ENCODE measurements around the gene CCL27. TPM values are rescaled to one million over a fixed set of nuclear protein-coding genes. Genes with fewer than 3 reads are reported as not detected.
A peak's percentile ranks its signal among the peaks of the same experiment; 100 is the strongest.

CCL27 gene
- total and polyA plus RNA-seq, 2 of the 8 experiments (the other 6 are each of a cell fraction or from before 2014, with no cell fraction given) = 0.42 TPM; not detected in 1

DNA sequence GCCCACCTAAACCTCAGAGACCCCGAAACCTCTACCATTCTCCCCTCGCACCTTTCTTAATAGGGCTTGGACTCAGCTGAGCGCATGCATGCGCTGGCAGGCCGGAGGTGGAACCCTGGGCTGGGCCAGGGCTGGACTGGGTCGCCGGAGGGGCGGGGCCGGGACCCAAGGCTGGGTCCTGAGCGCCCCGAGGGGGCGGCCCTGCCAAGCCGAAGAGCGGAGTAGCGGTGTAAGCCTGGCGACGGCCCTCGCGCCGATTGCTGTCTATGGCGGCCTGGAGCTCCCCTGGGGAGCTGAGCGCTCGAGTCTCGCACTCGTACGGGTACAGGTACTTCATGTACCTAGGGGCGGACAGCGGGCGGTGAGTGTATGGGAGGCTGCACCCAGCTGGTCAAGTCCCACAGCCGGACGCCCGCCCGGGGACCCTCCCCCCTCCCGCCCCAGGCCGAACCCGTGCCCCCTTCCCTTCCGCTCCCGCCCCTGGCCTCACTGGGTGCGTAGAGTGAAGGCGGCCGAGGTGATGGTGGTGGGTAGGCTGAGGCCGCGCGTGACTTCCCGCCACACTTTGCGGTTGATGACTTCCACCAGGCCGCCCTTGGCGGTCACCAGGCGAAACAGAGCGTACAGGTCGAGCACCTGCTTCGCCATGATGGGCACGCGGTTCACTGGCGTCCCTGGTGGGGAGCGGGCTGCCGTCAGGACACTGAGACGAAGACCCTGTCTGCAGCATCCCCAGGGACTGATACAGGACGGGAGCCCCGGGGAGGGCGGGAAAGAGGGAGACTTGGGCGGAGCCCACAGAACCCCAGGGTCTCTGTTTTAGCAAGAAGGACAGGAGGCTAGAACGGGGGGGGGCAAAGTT lies 38.9 kb downstream of the CCL27 start:
- no peak overlapping the region for H3K4ac ChIP-seq (replicated peaks; ENCODE audit: insufficient read length, low read depth, low read length)
- no peak overlapping the region for H3K56ac ChIP-seq (replicated peaks; ENCODE audit: insufficient read length, low read depth, low read length)
- no peak overlapping the region for H2BK5ac ChIP-seq (ENCODE audit: low read depth, low read length)
- no peak overlapping the region for H2BK12ac ChIP-seq (ENCODE audit: low read depth, low read length)
- no peak overlapping the region for H2AFZ ChIP-seq (ENCODE audit: low read length)
- no peak overlapping the region for H2AK5ac ChIP-seq (ENCODE audit: low read depth, low read length)
- H3K23me2 ChIP-seq (ENCODE audit: low read depth, low read length) = peaks cover 11% of the 10 kb centered on the region
- no peak for DNase-seq (ENCODE audit: low read depth in 1 of 2, low spot score in 2 of 2)
- H4K91ac ChIP-seq (replicated peaks; ENCODE audit: insufficient read length, low read length) = no peak overlapping the region
- no peaks in the 10 kb centered on the region; the same call in 1 of the 2 replicates for H3K79me1 ChIP-seq (ENCODE audit: low read depth, low read length)
- no peak overlapping the region for H3K23ac ChIP-seq (ENCODE audit: insufficient read length)
- 75% methylated on average over 50 of the region's 63 CpGs; no CpG with 5 or more reads in 1 of the 2 experiments for WGBS, 2 experiments (ENCODE audit: extremely low coverage in 1 of 2, insufficient coverage in 1 of 2, insufficient read length in 1 of 2, insufficient replicate concordance in 2 of 2, low coverage in 1 of 2, low lambda C conversion rate in 2 of 2, missing lambda C conversion rate in 1 of 2)
- H3K9me3 ChIP-seq (ENCODE audit: insufficient read depth in 2 of 2, low read depth in 1 of 2, low read length in 1 of 2) = no peaks in the 10 kb centered on the region
- FAIRE-seq = no peak
- H3K9ac ChIP-seq (replicated peaks in 1 of 4; ENCODE audit: extremely low read depth in 1 of 4, low read depth in 3 of 4, low read length in 3 of 4) = no peak overlapping the region
- H4K5ac ChIP-seq (ENCODE audit: insufficient read length, low read depth, low read length) = no peak overlapping the region
- peaks cover 45 to 70% (median 67%) of the 10 kb centered on the region in 4 experiments for H3K27me3 ChIP-seq (replicated peaks in 1 of 4; ENCODE audit: control insufficient read depth in 3 of 4, extremely low read depth in 1 of 4, insufficient read depth in 3 of 4, low read length in 3 of 4)
- H2BK15ac ChIP-seq (ENCODE audit: low read length) = 0 out of 2 replicates have a peak overlapping the region, but pooled peaks have one; percentile 31
- no peak overlapping the region for H3K4me3 ChIP-seq (ENCODE audit: extremely low read depth in 1 of 4, insufficient read depth in 2 of 4, low read depth in 3 of 4, low read length in 4 of 4)
- H4K8ac ChIP-seq (ENCODE audit: extremely low read depth, insufficient read depth, low read length) = peak overlapping the region; percentile 40; the same call in 1 of the 2 replicates
- H2BK20ac ChIP-seq (ENCODE audit: low read length) = no peak overlapping the region
- H3K27ac ChIP-seq (ENCODE audit: low read depth, low read length) = no peak overlapping the region
- no peak overlapping the region for H2BK120ac ChIP-seq (replicated peaks; ENCODE audit: low read depth, low read length)
- peak overlapping the region; percentile 46 to 68; a peak in 1 of 4 replicates for H3K4me2 ChIP-seq (ENCODE audit: insufficient read depth in 1 of 2, low read depth in 2 of 2, low read length in 2 of 2)
- POLR2A ChIA-PET (ENCODE audit: partially characterized antibody) = interaction anchor here (0.9 kb wide), 1 partner anchor 10 kb away, joined by 3 read pairs; no protein-coding TSS in a partner anchor
- no peak overlapping the region for H3K14ac ChIP-seq (ENCODE audit: insufficient read length)
- CTCF ChIA-PET (ENCODE audit: partially characterized antibody) = interaction anchor here (0.6 to 4.7 kb wide), 7 partner anchors 11 to 453 kb away, joined by 4 to 65 read pairs (median 6); partner anchors contain the start of genes RPP25L and SIGMAR1
- no peaks in the 10 kb centered on the region for H3K79me2 ChIP-seq (ENCODE audit: control insufficient read depth in 1 of 2, insufficient read depth in 2 of 2, low read length in 2 of 2)
- peaks cover 0 to 2% of the 10 kb centered on the region in 2 experiments for H4K20me1 ChIP-seq (replicated peaks in 1 of 2; ENCODE audit: control insufficient read depth in 1 of 2, insufficient read depth in 2 of 2, low read length in 2 of 2)
- H3K18ac ChIP-seq (ENCODE audit: extremely low read depth, low read length) = no peak overlapping the region
- H3K4me1 ChIP-seq (replicated peaks in 1 of 4; ENCODE audit: control insufficient read depth in 3 of 4, insufficient read depth in 4 of 4, low read length in 3 of 4) = peaks cover 0 to 9% (median 4%) of the 10 kb centered on the region in 4 experiments; a peak in 5 of 7 replicates
- no peaks in the 10 kb centered on the region; a peak in 1 of 8 replicates for H3K36me3 ChIP-seq (ENCODE audit: control insufficient read depth in 2 of 4, insufficient read depth in 4 of 4, low read length in 3 of 4)
- TF ChIP-seq, protein P1, sequence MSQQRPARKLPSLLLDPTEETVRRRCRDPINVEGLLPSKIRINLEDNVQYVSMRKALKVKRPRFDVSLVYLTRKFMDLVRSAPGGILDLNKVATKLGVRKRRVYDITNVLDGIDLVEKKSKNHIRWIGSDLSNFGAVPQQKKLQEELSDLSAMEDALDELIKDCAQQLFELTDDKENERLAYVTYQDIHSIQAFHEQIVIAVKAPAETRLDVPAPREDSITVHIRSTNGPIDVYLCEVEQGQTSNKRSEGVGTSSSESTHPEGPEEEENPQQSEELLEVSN (IDR thresholded peaks at IDR 0.05) = peak; percentile 87
- TF ChIP-seq RXRA (IDR thresholded peaks at IDR 0.05; ENCODE audit: insufficient read depth, low read depth, low read length) (no peak), FOSL1 (IDR thresholded peaks at IDR 0.05; ENCODE audit: insufficient read depth, low read depth, low read length) (no peak), RFX5 (IDR thresholded peaks at IDR 0.05; ENCODE audit: borderline replicate concordance, low read depth, low read length) (no peak), POLR2AphosphoS5 (IDR thresholded peaks at IDR 0.05; ENCODE audit: low read depth, low read length) (no peak), TEAD4 (IDR thresholded peaks at IDR 0.05; ENCODE audit: low read depth, low read length) (no peak), SP4 (IDR thresholded peaks at IDR 0.05; ENCODE audit: low read length) (no peak), SIRT6 (IDR thresholded peaks at IDR 0.05; ENCODE audit: low read length) (no peak), YY1 (IDR thresholded peaks at IDR 0.05; ENCODE audit: low read depth, low read length) (no peak), SIN3A (conservative IDR thresholded peaks at IDR 0.05 in 1 of 2, IDR thresholded peaks at IDR 0.05 in 1 of 2; ENCODE audit: low read depth in 1 of 2, low read length in 2 of 2) (no peak), JUN (IDR thresholded peaks at IDR 0.05; ENCODE audit: low read depth, low read length) (no peak)

Measured in H1 (cell line).